Measurements from ENCODE around the gene NDST1. TPM values are rescaled to one million over a fixed set of nuclear protein-coding genes. Genes with fewer than 3 reads are reported as not detected.

Gene NDST1
- total RNA-seq, 2 experiments from 2014 or later: 9.5 to 26.6 TPM

DNA sequence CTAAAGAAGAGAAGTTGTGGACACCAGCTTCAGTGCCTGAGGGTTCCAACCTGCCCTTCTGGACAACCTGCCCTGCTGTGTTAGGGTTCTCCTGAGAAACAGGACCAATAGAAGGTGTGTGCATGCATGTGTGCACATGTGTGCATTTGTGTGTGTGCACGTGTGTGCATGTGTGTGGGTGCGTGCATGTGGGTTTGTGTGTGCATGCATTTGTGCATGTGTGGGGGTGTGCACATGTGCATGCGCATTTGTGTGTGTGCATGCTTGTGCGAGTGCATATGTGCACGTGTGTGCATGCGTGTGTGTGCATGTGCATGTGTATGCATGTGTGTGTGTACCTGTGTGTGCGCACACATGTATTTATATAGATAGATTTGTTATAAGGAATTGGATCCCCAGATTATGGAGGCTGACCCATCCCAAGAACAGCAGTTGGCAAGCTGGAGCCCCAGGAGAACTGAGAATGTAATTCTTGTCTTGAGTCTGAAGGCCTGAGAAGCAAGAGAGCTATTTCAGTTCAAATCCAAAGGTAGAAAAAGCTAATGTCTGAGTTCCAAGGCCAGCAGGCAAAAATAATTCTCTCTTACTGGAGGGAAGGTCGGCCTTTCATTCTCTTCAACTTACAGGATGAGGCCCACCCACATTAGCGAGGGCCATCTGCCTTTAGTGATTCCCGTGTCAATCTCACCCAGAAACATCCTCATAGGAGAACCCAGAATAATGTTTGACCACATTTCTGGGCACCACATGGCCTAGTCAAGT, 69.6 kb downstream of the NDST1 start:
- H3K27ac ChIP-seq (ENCODE audit: low read depth, low read length, poor library complexity, severe bottlenecking): no peak overlapping the region
- H3K9me3 ChIP-seq (ENCODE audit: low read length): no peaks in the 10 kb centered on the region
- no peak for TF ChIP-seq CTCF (conservative IDR thresholded peaks at IDR 0.05; ENCODE audit: low read length)
- no peak for TF ChIP-seq EZH2phosphoT487 (IDR thresholded peaks at IDR 0.05; ENCODE audit: borderline replicate concordance, low read depth, low read length)
- no peak overlapping the region for H3K4me2 ChIP-seq (ENCODE audit: low read length)
- H3K79me2 ChIP-seq (ENCODE audit: insufficient read depth, low read depth, low read length): no peaks in the 10 kb centered on the region
- no TSS peak for BruUV-seq (replicated peaks)
- CTCF ChIA-PET (ENCODE audit: unreplicated experiment): no interaction called here
- no peaks in the 10 kb centered on the region for H3K4me1 ChIP-seq (ENCODE audit: insufficient read depth, low read length, poor library complexity, severe bottlenecking)
- DNase-seq (ENCODE audit: low spot score): no peak
- H3K36me3 ChIP-seq (ENCODE audit: insufficient read depth, low read length): no peaks in the 10 kb centered on the region
- no peak overlapping the region for H3K4me3 ChIP-seq (ENCODE audit: low read depth, low read length, poor library complexity, severe bottlenecking)
- intact Hi-C loops (cut with micrococcal nuclease; ENCODE audit: unreplicated experiment): no loop called here
- POLR2A ChIA-PET: interaction anchor here (0.6 kb wide), 1 partner anchor 28 kb away, joined by 3 read pairs; no protein-coding TSS in a partner anchor
- H3K9me2 ChIP-seq (ENCODE audit: insufficient read depth, low read length): no peaks in the 10 kb centered on the region
- H4K20me1 ChIP-seq (ENCODE audit: insufficient read depth, low read length): no peaks in the 10 kb centered on the region
- no peak overlapping the region for H2AFZ ChIP-seq (ENCODE audit: low read length)

- Histone ChIP-seq H3K4me2 (ENCODE audit: low read length) (no peak overlapping the region), H3K36me3 (ENCODE audit: insufficient read depth, low read length) (no peaks in the 10 kb centered on the region), H3K9me2 (ENCODE audit: insufficient read depth, low read length) (no peaks in the 10 kb centered on the region), H3K9me3 (ENCODE audit: low read length) (no peaks in the 10 kb centered on the region), H3K4me1 (ENCODE audit: insufficient read depth, low read length, poor library complexity, severe bottlenecking) (no peaks in the 10 kb centered on the region), H3K79me2 (ENCODE audit: insufficient read depth, low read depth, low read length) (no peaks in the 10 kb centered on the region), H3K4me3 (ENCODE audit: low read depth, low read length, poor library complexity, severe bottlenecking) (no peak overlapping the region), H3K27ac (ENCODE audit: low read depth, low read length, poor library complexity, severe bottlenecking) (no peak overlapping the region), H4K20me1 (ENCODE audit: insufficient read depth, low read length) (no peaks in the 10 kb centered on the region), H2AFZ (ENCODE audit: low read length) (no peak overlapping the region)
- intact Hi-C loops (cut with micrococcal nuclease; ENCODE audit: unreplicated experiment): no loop called here
- CTCF ChIA-PET (ENCODE audit: unreplicated experiment): no interaction called here
- DNase-seq (ENCODE audit: low spot score): no peak
- no TSS peak for BruUV-seq (replicated peaks)
- TF ChIP-seq EZH2phosphoT487 (IDR thresholded peaks at IDR 0.05; ENCODE audit: borderline replicate concordance, low read depth, low read length) (no peak), CTCF (conservative IDR thresholded peaks at IDR 0.05; ENCODE audit: low read length) (no peak)
- POLR2A ChIA-PET: no interaction called here
Measured at GRCh38 chr5:150578781-150579461, 71.0 kb downstream of the NDST1 start.
